OCI-LY3 (cell line): ENCODE measurements around the gene SMIM8.

ENCODE experiments used
- H2AFZ ChIP-seq: fragments of 200-600, 300-600 bp; shearing (Covaris generic); 2 replicates; pipeline ENCODE4 v1.6.0; 2014; ENCODE audit warnings: antibody characterized with exemption, low read depth, low read length
- H3K27ac ChIP-seq: fragments of 200-600, 300-600 bp; sonication (generic); 2 replicates; pipeline ENCODE4 v1.5.1; 2014; ENCODE audit warnings: mild to moderate bottlenecking, low read length, moderate library complexity, mixed read lengths
- H3K27me3 ChIP-seq: fragments of 200-600, 300-600 bp; sonication (generic); 2 replicates; pipeline ENCODE4 v1.6.1; 2014; ENCODE audit warnings: low read depth, low read length, mixed read lengths
- H3K36me3 ChIP-seq: fragments of 200-600, 300-600 bp; sonication (generic); replicated peaks from 2 replicates; pipeline ENCODE3; 2014; ENCODE audit warnings: low read depth, low read length, mixed read lengths
- H3K4me1 ChIP-seq: fragments of 300-600, 200-600 bp; sonication (generic); 2 replicates; pipeline ENCODE4 v1.6.1; 2014; ENCODE audit warnings: low read length, mixed read lengths
- H3K4me2 ChIP-seq: fragments of 200-600, 300-600 bp; sonication (generic); 2 replicates; pipeline ENCODE4 v1.6.1; 2014; ENCODE audit warnings: low read length, mixed read lengths
- H3K4me3 ChIP-seq: fragments of 300-600, 200-600 bp; sonication (generic); 2 replicates; pipeline ENCODE4 v1.5.1; 2014; ENCODE audit warnings: antibody characterized with exemption, mild to moderate bottlenecking, low read length, moderate library complexity
- H3K79me2 ChIP-seq: fragments of 300-600, 200-600 bp; shearing (Covaris generic); 2 replicates; pipeline ENCODE4 v1.6.1; 2014; ENCODE audit warnings: mild to moderate bottlenecking, low read length, mixed read lengths
- H3K9ac ChIP-seq: fragments of 300-600, 200-600 bp; shearing (Covaris generic); 2 replicates; pipeline ENCODE4 v1.6.0; 2014; ENCODE audit warnings: mild to moderate bottlenecking, low read length, moderate library complexity
- H3K9me3 ChIP-seq: fragments of 200-600, 300-600 bp; shearing (Covaris generic); 2 replicates; pipeline ENCODE4 v1.6.1; 2014; ENCODE audit warnings: low read length, mixed read lengths; ENCODE audit not compliant: insufficient read depth
- H4K20me1 ChIP-seq: fragments of 200-600, 300-600 bp; sonication (generic); 2 replicates; pipeline ENCODE4 v1.6.1; 2016; ENCODE audit warnings: low read length, mixed read lengths; ENCODE audit not compliant: insufficient read depth
- EZH2phosphoT487 ChIP-seq: fragments of 200-600 bp; shearing (Covaris generic); IDR thresholded peaks from 2 replicates; pipeline ENCODE4 v1.6.1; 2018; ENCODE audit warnings: antibody characterized with exemption, mixed run types, low read depth
- TF ChIP-seq, protein P1 (sequence below): fragments of 200-600, 300-600 bp; sonication (generic); IDR thresholded peaks from 2 replicates; pipeline ENCODE4 v1.5.1; 2014; ENCODE audit warnings: antibody characterized with exemption, low read length, low read depth

The SMIM8 gene

DNA sequence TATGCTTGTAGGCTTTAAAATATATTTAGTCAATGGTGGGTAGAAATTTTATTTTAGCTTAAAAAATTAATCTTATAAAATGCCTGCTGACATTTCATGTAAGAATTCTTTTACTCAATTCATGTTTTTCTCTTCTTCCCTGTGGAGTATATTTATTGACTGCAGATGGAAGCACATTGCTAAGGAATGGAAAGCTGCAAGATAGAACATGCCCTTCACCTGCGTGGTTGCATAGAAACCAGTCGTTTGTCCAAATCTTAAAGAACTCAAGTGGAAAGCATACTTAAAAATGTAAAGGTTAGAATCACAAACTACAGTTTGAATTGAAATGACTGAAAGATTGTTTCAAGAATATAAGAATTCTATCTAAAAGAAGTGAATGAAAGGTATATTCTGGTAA lies 52.9 kb downstream of the SMIM8 start:
- Histone ChIP-seq H2AFZ (no peak overlapping the region), H3K79me2 (no peaks in the 10 kb centered on the region), H3K4me3 (no peak overlapping the region), H4K20me1 (no peaks in the 10 kb centered on the region), H3K27ac (no peak overlapping the region), H3K27me3 (no peaks in the 10 kb centered on the region), H3K9me3 (no peaks in the 10 kb centered on the region), H3K4me2 (no peak overlapping the region), H3K36me3 (no peaks in the 10 kb centered on the region), H3K4me1 (peaks cover 6% of the 10 kb centered on the region; the same call in 1 of the 2 replicates), H3K9ac (no peak overlapping the region)
- no peak for TF ChIP-seq EZH2phosphoT487
- TF ChIP-seq, protein P1, sequence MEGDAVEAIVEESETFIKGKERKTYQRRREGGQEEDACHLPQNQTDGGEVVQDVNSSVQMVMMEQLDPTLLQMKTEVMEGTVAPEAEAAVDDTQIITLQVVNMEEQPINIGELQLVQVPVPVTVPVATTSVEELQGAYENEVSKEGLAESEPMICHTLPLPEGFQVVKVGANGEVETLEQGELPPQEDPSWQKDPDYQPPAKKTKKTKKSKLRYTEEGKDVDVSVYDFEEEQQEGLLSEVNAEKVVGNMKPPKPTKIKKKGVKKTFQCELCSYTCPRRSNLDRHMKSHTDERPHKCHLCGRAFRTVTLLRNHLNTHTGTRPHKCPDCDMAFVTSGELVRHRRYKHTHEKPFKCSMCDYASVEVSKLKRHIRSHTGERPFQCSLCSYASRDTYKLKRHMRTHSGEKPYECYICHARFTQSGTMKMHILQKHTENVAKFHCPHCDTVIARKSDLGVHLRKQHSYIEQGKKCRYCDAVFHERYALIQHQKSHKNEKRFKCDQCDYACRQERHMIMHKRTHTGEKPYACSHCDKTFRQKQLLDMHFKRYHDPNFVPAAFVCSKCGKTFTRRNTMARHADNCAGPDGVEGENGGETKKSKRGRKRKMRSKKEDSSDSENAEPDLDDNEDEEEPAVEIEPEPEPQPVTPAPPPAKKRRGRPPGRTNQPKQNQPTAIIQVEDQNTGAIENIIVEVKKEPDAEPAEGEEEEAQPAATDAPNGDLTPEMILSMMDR: no peak

DNA sequence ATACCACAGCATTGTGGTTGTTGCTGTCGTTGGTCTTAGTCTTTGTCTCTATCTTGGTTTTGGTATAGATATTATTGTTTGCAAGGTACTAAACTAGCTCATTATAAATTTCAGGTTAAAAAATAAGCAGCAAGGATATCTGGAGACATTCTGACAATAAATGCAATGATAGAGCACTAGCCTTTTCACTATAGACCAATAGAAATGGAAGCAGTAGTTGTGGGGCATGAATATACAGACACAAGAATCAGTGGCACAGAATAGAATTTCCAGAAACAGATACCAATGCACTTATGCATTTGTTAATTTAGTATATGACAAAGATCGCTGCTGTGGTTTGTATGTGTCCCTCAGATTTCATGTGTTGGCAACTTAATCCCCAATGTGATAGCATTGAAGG lies 54.3 kb downstream of the SMIM8 start:
- Histone ChIP-seq H3K9me3 (no peaks in the 10 kb centered on the region), H3K79me2 (no peaks in the 10 kb centered on the region), H3K4me3 (no peak overlapping the region), H4K20me1 (no peaks in the 10 kb centered on the region), H2AFZ (no peak overlapping the region), H3K36me3 (no peaks in the 10 kb centered on the region), H3K27me3 (no peaks in the 10 kb centered on the region), H3K4me1 (peaks cover 6% of the 10 kb centered on the region; the same call in 1 of the 2 replicates), H3K9ac (no peak overlapping the region), H3K27ac (no peak overlapping the region), H3K4me2 (no peak overlapping the region)
- no peak for TF ChIP-seq EZH2phosphoT487
- TF ChIP-seq, protein P1: no peak

DNA sequence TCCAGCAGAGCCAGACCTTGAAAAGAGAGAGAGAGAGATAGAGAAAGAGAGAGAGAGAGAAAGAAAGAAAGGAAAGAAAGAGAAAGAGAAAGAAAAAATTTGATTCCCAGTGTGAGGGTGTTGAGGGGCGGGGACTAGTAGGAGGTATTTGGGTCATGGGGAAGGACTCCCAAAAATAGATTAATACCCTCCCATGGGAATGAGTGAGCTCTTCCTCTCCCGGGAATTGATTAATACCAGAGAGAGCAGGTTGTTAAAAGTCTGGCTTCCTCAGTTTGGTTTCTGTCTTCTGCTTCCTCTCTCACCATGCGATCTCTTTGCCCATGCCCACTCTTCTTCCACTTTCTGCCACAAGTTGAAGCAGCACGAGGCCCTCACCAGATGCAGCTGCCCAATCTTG lies 56.6 kb downstream of the SMIM8 start:
- Histone ChIP-seq H3K36me3 (no peaks in the 10 kb centered on the region), H3K4me1 (peaks cover 6% of the 10 kb centered on the region; the same call in 1 of the 2 replicates), H3K27ac (no peak overlapping the region), H3K9me3 (no peaks in the 10 kb centered on the region), H2AFZ (no peak overlapping the region), H3K27me3 (no peaks in the 10 kb centered on the region), H4K20me1 (no peaks in the 10 kb centered on the region), H3K79me2 (no peaks in the 10 kb centered on the region), H3K4me2 (peak overlapping the region; percentile 24; the same call in 1 of the 2 replicates), H3K9ac (no peak overlapping the region), H3K4me3 (no peak overlapping the region)
- TF ChIP-seq EZH2phosphoT487: no peak
- TF ChIP-seq, protein P1: no peak

DNA sequence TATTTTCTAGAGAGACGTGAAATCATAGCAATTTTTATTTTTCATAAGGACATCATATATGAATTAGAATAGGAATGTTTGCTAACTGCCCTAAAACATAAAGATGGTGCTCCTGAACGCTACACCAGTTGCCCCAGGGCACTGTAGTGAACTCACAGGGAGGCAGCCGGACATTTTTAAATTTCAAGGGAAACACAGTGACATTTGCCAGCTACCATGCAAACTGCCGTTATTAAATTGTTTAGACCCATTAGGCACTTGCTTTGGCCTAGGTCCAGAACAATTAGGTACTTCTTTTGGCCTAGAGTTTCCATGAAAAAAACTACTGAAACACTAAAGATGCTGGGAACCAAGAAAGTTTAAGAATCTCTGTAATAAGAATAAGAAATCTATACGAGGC lies 60.5 kb downstream of the SMIM8 start:
- H3K36me3 ChIP-seq: no peaks in the 10 kb centered on the region
- no peak overlapping the region for H3K27ac ChIP-seq
- H3K9ac ChIP-seq: no peak overlapping the region
- H3K4me1 ChIP-seq: peaks cover 9% of the 10 kb centered on the region
- no peak for TF ChIP-seq EZH2phosphoT487
- TF ChIP-seq, protein P1: no peak
- no peak overlapping the region for H3K4me2 ChIP-seq
- H3K27me3 ChIP-seq: no peaks in the 10 kb centered on the region
- no peak overlapping the region for H2AFZ ChIP-seq
- H3K4me3 ChIP-seq: no peak overlapping the region
- H3K9me3 ChIP-seq: no peaks in the 10 kb centered on the region
- H4K20me1 ChIP-seq: no peaks in the 10 kb centered on the region
- no peaks in the 10 kb centered on the region for H3K79me2 ChIP-seq
